PC-9 (cell line): ENCODE data around the gene FOXE1. TPM values are rescaled to one million over a fixed set of nuclear protein-coding genes. Genes with fewer than 3 reads are reported as not detected.

Experiments
- BruUV-seq: library from RNA; stranded (reverse); fragments of 400-500 nt; replicated peaks from 2 replicates; lab custom pipeline; 2021; lab: Mats Ljungman, UMichigan
- CTCF ChIA-PET: fragments of 300-600 bp; sonication (Branson Sonifier 250); formaldehyde crosslinking; loops from one replicate; lab custom pipeline; 2022; ENCODE audit warnings: antibody characterized with exemption; lab: Charles Lee
- POLR2A ChIA-PET: fragments of 300-600 bp; sonication (Branson Sonifier 250); formaldehyde crosslinking; loops from one replicate; lab custom pipeline; 2022; ENCODE audit warnings: antibody characterized with exemption; ENCODE audit not compliant: unreplicated experiment; lab: Charles Lee
- DNase-seq, 2 experiments: peaks; one replicate each; pipeline versions ENCODE4 v3.0.0 to v3.0.0-alpha.2; 2015 to 2022; ENCODE audit warnings: mixed read lengths in 1 of 2
- H2AFZ ChIP-seq: fragments of 200-600 bp; sonication (generic); 2 replicates; pipeline ENCODE4 v1.8.1; 2017; ENCODE audit warnings: antibody characterized with exemption
- H3F3A ChIP-seq: fragments of 200-600 bp; sonication (generic); 2 replicates; pipeline ENCODE4 v1.8.1; 2017; ENCODE audit warnings: antibody characterized with exemption, mild to moderate bottlenecking, low read depth; ENCODE audit not compliant: insufficient read depth
- H3K27ac ChIP-seq: fragments of 200-600 bp; sonication (generic); 2 replicates; pipeline ENCODE4 v1.6.1; 2016; ENCODE audit warnings: mixed run types
- H3K27me3 ChIP-seq: fragments of 200-600 bp; sonication (generic); 2 replicates; pipeline ENCODE4 v1.6.1; 2016; ENCODE audit warnings: low read depth, mixed run types; ENCODE audit not compliant: insufficient read depth
- H3K36me3 ChIP-seq: fragments of 200-600 bp; sonication (generic); 2 replicates; pipeline ENCODE4 v1.6.1; 2016; ENCODE audit warnings: low read depth, mixed run types
- H3K4me1 ChIP-seq: fragments of 200-600 bp; sonication (generic); replicated peaks from 2 replicates; pipeline ENCODE4 v1.6.1; 2016; ENCODE audit warnings: mixed run types; ENCODE audit not compliant: insufficient read depth
- H3K4me2 ChIP-seq: fragments of 200-600 bp; sonication (generic); 2 replicates; pipeline ENCODE4 v1.6.1; 2017; ENCODE audit warnings: mixed run types
- H3K4me3 ChIP-seq: fragments of 200-600 bp; sonication (generic); 2 replicates; pipeline ENCODE4 v1.6.1; 2016; ENCODE audit warnings: mixed run types
- H3K79me2 ChIP-seq: fragments of 200-600 bp; sonication (generic); 2 replicates; pipeline ENCODE4 v1.6.1; 2017; ENCODE audit warnings: low read depth, mixed run types
- H3K9me2 ChIP-seq: fragments of 200-600 bp; sonication (generic); 2 replicates; pipeline ENCODE4 v1.8.1; 2017; ENCODE audit warnings: mild to moderate bottlenecking; ENCODE audit not compliant: insufficient read depth
- H3K9me3 ChIP-seq: fragments of 200-600 bp; sonication (generic); 2 replicates; pipeline ENCODE4 v1.8.1; 2016; ENCODE audit warnings: low read depth; ENCODE audit not compliant: insufficient read depth
- H4K20me1 ChIP-seq: fragments of 200-600 bp; sonication (generic); 2 replicates; pipeline ENCODE4 v1.8.1; 2017; ENCODE audit not compliant: insufficient read depth
- EZH2 ChIP-seq: fragments of 200-600 bp; sonication (generic); IDR thresholded peaks from 2 replicates; pipeline ENCODE4 v1.8.0; 2017; ENCODE audit warnings: antibody characterized with exemption, low read depth
- intact Hi-C: fragments of 100-400 bp; cut with micrococcal nuclease; formaldehyde crosslinking; loops from one replicate; pipeline ENCODE4 v1.10.0; 2022; ENCODE audit not compliant: unreplicated experiment
- total RNA-seq: library from RNA; stranded (reverse); gene quantifications from 2 replicates; pipeline ENCODE4 v1.2.3, GENCODE V29; 2021
- TF ChIP-seq, protein P1 (sequence below): fragments of 200-600 bp; sonication (generic); conservative IDR thresholded peaks from 2 replicates; pipeline ENCODE4 v1.6.1; 2017; ENCODE audit warnings: mixed run types, antibody characterized with exemption, mild to moderate bottlenecking, moderate library complexity

Gene FOXE1
- total RNA-seq, 1 experiment from 2014 or later: 5.7 TPM

DNA sequence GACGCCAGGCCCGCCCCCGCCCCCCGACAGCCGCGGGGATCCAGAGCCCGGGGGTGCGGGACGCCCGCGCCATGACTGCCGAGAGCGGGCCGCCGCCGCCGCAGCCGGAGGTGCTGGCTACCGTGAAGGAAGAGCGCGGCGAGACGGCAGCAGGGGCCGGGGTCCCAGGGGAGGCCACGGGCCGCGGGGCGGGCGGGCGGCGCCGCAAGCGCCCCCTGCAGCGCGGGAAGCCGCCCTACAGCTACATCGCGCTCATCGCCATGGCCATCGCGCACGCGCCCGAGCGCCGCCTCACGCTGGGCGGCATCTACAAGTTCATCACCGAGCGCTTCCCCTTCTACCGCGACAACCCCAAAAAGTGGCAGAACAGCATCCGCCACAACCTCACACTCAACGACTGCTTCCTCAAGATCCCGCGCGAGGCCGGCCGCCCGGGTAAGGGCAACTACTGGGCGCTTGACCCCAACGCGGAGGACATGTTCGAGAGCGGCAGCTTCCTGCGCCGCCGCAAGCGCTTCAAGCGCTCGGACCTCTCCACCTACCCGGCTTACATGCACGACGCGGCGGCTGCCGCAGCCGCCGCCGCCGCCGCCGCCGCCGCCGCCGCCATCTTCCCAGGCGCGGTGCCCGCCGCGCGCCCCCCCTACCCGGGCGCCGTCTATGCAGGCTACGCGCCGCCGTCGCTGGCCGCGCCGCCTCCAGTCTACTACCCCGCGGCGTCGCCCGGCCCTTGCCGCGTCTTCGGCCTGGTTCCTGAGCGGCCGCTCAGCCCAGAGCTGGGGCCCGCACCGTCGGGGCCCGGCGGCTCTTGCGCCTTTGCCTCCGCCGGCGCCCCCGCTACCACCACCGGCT is 1.0 kb downstream of the FOXE1 start:
- peak overlapping the region; percentile 64 for H3K4me3 ChIP-seq
- ChIA-PET POLR2A (interaction anchor here (0.6 to 0.7 kb wide), 2 partner anchors 119 to 139 kb away, joined by 3 to 8 read pairs; no protein-coding TSS in a partner anchor), CTCF (interaction anchor here (0.6 to 0.7 kb wide), 3 partner anchors 11 to 143 kb away, joined by 5 to 18 read pairs (median 11); no protein-coding TSS in a partner anchor)
- peaks cover 5% of the 10 kb centered on the region; the same call in 1 of the 2 replicates for H3F3A ChIP-seq
- H3K4me2 ChIP-seq: peak overlapping the region; percentile 97
- DNase-seq: peak in 1 of 2 experiments; percentile 53
- no peaks in the 10 kb centered on the region for H3K27me3 ChIP-seq
- H2AFZ ChIP-seq: peak overlapping the region; percentile 86
- H3K9me2 ChIP-seq: no peaks in the 10 kb centered on the region
- H3K9me3 ChIP-seq: no peaks in the 10 kb centered on the region
- TF ChIP-seq, protein P1, sequence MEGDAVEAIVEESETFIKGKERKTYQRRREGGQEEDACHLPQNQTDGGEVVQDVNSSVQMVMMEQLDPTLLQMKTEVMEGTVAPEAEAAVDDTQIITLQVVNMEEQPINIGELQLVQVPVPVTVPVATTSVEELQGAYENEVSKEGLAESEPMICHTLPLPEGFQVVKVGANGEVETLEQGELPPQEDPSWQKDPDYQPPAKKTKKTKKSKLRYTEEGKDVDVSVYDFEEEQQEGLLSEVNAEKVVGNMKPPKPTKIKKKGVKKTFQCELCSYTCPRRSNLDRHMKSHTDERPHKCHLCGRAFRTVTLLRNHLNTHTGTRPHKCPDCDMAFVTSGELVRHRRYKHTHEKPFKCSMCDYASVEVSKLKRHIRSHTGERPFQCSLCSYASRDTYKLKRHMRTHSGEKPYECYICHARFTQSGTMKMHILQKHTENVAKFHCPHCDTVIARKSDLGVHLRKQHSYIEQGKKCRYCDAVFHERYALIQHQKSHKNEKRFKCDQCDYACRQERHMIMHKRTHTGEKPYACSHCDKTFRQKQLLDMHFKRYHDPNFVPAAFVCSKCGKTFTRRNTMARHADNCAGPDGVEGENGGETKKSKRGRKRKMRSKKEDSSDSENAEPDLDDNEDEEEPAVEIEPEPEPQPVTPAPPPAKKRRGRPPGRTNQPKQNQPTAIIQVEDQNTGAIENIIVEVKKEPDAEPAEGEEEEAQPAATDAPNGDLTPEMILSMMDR: no peak
- TF ChIP-seq EZH2: no peak
- no peaks in the 10 kb centered on the region for H4K20me1 ChIP-seq
- H3K36me3 ChIP-seq: no peaks in the 10 kb centered on the region
- peak overlapping the region; percentile 56; the same call in 1 of the 2 replicates for H3K27ac ChIP-seq
- H3K79me2 ChIP-seq: peaks cover 19% of the 10 kb centered on the region
- BruUV-seq: no TSS peak
- peaks cover 6% of the 10 kb centered on the region; the same call in 1 of the 2 replicates for H3K4me1 ChIP-seq
- intact Hi-C loops: loop anchor here (2.0 kb wide), 2 partner anchors 23 to 51 kb away; no protein-coding TSS in a partner anchor

DNA sequence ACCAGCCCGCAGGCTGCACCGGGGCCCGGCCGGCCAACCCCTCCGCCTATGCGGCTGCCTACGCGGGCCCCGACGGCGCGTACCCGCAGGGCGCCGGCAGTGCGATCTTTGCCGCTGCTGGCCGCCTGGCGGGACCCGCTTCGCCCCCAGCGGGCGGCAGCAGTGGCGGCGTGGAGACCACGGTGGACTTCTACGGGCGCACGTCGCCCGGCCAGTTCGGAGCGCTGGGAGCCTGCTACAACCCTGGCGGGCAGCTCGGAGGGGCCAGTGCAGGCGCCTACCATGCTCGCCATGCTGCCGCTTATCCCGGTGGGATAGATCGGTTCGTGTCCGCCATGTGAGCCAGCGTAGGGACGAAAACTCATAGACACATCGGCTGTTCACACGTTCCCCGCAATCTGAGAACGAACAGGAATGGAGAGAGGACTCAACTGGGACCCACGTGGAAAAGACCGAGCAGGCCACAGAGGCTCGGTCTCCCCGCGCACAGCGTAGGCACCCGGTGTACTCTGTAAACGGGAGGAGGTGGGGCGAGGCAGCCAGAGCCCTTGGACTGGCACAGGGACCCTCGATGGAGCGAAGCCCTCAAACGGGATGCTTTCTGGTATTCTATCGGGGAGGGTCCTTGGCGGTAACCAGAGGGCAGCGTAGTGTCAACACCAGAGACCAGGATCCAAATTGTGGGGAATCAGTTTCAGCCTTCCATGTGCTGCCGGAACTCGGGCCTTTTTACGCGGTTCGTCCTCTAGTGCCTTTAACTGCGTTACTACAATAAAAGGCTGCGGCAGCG is 1.9 kb downstream of the FOXE1 start:
- H3K79me2 ChIP-seq: peaks cover 14% of the 10 kb centered on the region
- H3K4me1 ChIP-seq: peaks cover 6% of the 10 kb centered on the region; the same call in 1 of the 2 replicates
- H3K36me3 ChIP-seq: no peaks in the 10 kb centered on the region
- no peak overlapping the region for H3K4me3 ChIP-seq
- no peak overlapping the region for H3K4me2 ChIP-seq
- H3K9me2 ChIP-seq: no peaks in the 10 kb centered on the region
- no peak overlapping the region for H2AFZ ChIP-seq
- no peak for TF ChIP-seq EZH2
- TF ChIP-seq, protein P1: no peak
- H3K27me3 ChIP-seq: no peaks in the 10 kb centered on the region
- POLR2A ChIA-PET: no interaction called here
- H3K9me3 ChIP-seq: no peaks in the 10 kb centered on the region
- CTCF ChIA-PET: no interaction called here
- H3K27ac ChIP-seq: no peak overlapping the region
- no peaks in the 10 kb centered on the region for H4K20me1 ChIP-seq
- H3F3A ChIP-seq: peaks cover 5% of the 10 kb centered on the region; the same call in 1 of the 2 replicates
- intact Hi-C loops: no loop called here
- no TSS peak for BruUV-seq
- no peak for DNase-seq

DNA sequence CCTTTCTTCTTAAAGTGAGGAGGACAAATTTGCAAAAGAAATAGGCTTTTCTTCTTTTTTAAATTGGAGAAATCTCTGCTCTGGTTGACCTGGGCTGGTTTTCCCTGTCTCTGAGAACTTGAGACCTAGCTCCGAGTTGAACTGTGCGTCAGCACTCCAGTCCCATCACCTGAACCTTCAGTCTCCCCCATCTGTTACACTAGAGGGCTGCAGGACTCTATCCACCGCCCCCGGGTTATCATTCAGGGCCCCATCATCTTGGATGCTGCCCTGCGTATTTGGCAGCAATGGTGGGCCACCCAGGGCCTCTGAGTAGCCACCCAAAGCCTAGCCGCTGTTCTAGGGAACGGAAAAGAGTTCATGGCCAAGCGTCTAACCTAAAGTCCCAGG is 2.5 kb downstream of the FOXE1 start:
- ChIA-PET POLR2A (no interaction called here), CTCF (no interaction called here)
- TF ChIP-seq, protein P1: no peak
- no peak for TF ChIP-seq EZH2
- peaks cover 5% of the 10 kb centered on the region; the same call in 1 of the 2 replicates for H3F3A ChIP-seq
- no peak overlapping the region for H3K4me3 ChIP-seq
- H4K20me1 ChIP-seq: no peaks in the 10 kb centered on the region
- peaks cover 3% of the 10 kb centered on the region; the same call in 1 of the 2 replicates for H3K4me1 ChIP-seq
- no peaks in the 10 kb centered on the region for H3K9me2 ChIP-seq
- H3K36me3 ChIP-seq: no peaks in the 10 kb centered on the region
- H2AFZ ChIP-seq: no peak overlapping the region
- DNase-seq: no peak
- H3K27me3 ChIP-seq: no peaks in the 10 kb centered on the region
- intact Hi-C loops: no loop called here
- peaks cover 8% of the 10 kb centered on the region; the same call in 1 of the 2 replicates for H3K79me2 ChIP-seq
- H3K27ac ChIP-seq: no peak overlapping the region
- BruUV-seq: no TSS peak
- no peaks in the 10 kb centered on the region for H3K9me3 ChIP-seq
- no peak overlapping the region for H3K4me2 ChIP-seq
